Transverse colon (tissue), 4 donors: ENCODE measurements around the gene SULF2. TPM values are rescaled to one million over a fixed set of nuclear protein-coding genes. Genes with fewer than 3 reads are reported as not detected.

Source experiments
- DNase-seq: peaks from one replicate; pipeline ENCODE4 v3.0.0-alpha.2; 2019
- H3K27ac ChIP-seq, 4 donors: fragments of 200-600 bp; sonication (generic); 2 replicates each; pipeline ENCODE4 v1.5.1; 2016 to 2018; ENCODE audit warnings: inconsistent platforms in 4 of 4
- H3K27me3 ChIP-seq: fragments of 200-600 bp; sonication (generic); 2 replicates; pipeline ENCODE4 v1.5.1; 2017; ENCODE audit warnings: inconsistent platforms
- H3K36me3 ChIP-seq, 4 donors: fragments of 200-600 bp; sonication (generic); 2 replicates each; pipeline ENCODE4 v1.5.1; 2017 to 2019; ENCODE audit warnings: inconsistent platforms in 4 of 4
- H3K4me1 ChIP-seq, 4 donors: fragments of 200-600 bp; sonication (generic); 2 replicates each; pipeline ENCODE4 v1.5.1; 2017 to 2020; ENCODE audit warnings: inconsistent platforms in 4 of 4
- H3K4me3 ChIP-seq, 4 donors: fragments of 200-600 bp; sonication (generic); 1 replicate in 1 of 4; 2 replicates in 3 of 4; pipeline versions ENCODE4 v1.5.1 to v1.6.1; 2017 to 2019; ENCODE audit warnings: inconsistent platforms in 4 of 4
- H3K9me3 ChIP-seq, 2 donors: fragments of 200-600 bp; sonication (generic); 2 replicates each; pipeline ENCODE4 v1.5.1; 2017 to 2019; ENCODE audit warnings: inconsistent platforms in 2 of 2
- CTCF ChIP-seq, 5 experiments: fragments of 200-600 bp in 3 of 5; fragments of 450-650 bp in 2 of 5; sonication (generic) in 3 of 5; IDR thresholded peaks; 1 replicate in 2 of 5; 2 replicates in 3 of 5; pipeline ENCODE4 v1.5.1; 2016 to 2017; ENCODE audit warnings: antibody characterized with exemption in 5 of 5, inconsistent platforms in 3 of 5, mild to moderate bottlenecking in 2 of 5, moderate library complexity in 1 of 5
- EP300 ChIP-seq: sonication (generic); formaldehyde crosslinking; IDR thresholded peaks from one replicate; pipeline ENCODE4 v1.6.1; 2017; ENCODE audit warnings: antibody characterized with exemption, low read depth
- POLR2A ChIP-seq: fragments of 450-650 bp; IDR thresholded peaks from one replicate; pipeline ENCODE4 v1.6.1; 2016; ENCODE audit warnings: antibody characterized with exemption, mild to moderate bottlenecking, moderate library complexity
- POLR2AphosphoS5 ChIP-seq, 3 donors: sonication (generic); formaldehyde crosslinking; IDR thresholded peaks; one replicate each; pipeline ENCODE4 v1.6.1; 2016; ENCODE audit warnings: antibody characterized with exemption in 3 of 3
- WGBS, 2 donors: methylation state at CpG; one replicate each; pipeline ENCODE4 v1.1.5; 2018; ENCODE audit warnings: low coverage in 1 of 2; 5-methylcytosine and 5-hydroxymethylcytosine counted together
- in situ Hi-C, 4 donors: fragments of 200-750 bp; cut with MboI; loops; one replicate each; pipeline versions ENCODE4 v1.15.0 to v1.15.1; 2017; ENCODE audit warnings: low sequenced_read_pairs in 3 of 4, low pct_ligation_motif_present in 1 of 4, low pct_unique_long_range_greater_than_20kb in 1 of 4
- intact Hi-C: fragments of 100-400 bp; cut with DNase I; formaldehyde crosslinking; loops from one replicate; pipeline ENCODE4 v1.15.1; 2023; ENCODE audit warnings: low total_unique reads
- total RNA-seq, 4 donors: library from RNA; depleted of rRNA; stranded (reverse); fragments of >200 nt; gene quantifications; one replicate each; pipeline ENCODE4 v1.1.0, GENCODE V29; 2016

SULF2 gene
- total RNA-seq, 4 donors from 2014 or later: 103 to 257 (median 191) TPM

GRCh38 chr20:47669927-47670890 is 115.1 kb downstream of the SULF2 start:
- Histone ChIP-seq H3K27ac (no peak overlapping the region), H3K27me3 (no peaks in the 10 kb centered on the region), H3K4me1 (no peaks in the 10 kb centered on the region), H3K9me3 (no peaks in the 10 kb centered on the region), H3K4me3 (no peak overlapping the region), H3K36me3 (no peaks in the 10 kb centered on the region)
- WGBS, 2 donors: 90 to 97% methylated on average over 6 to 22 of the region's 22 CpGs
- no peak for DNase-seq
- intact Hi-C loops (loop anchor here (10.0 kb wide), 1 partner anchor 115 kb away; the partner anchor contains the start of gene SULF2), in situ Hi-C loops (loop anchor here in 3 of 4 donors (5.0 to 10.0 kb wide), 3 partner anchors 945 to 955 kb away; no protein-coding TSS in a partner anchor)
- TF ChIP-seq POLR2AphosphoS5 (IDR thresholded peaks at IDR 0.05) (no peak), CTCF (IDR thresholded peaks at IDR 0.05) (no peak), EP300 (no peak), POLR2A (no peak)

GRCh38 chr20:47669489-47669888 is 115.8 kb downstream of the SULF2 start:
- no peak overlapping the region for H3K27ac ChIP-seq
- no peaks in the 10 kb centered on the region for H3K36me3 ChIP-seq
- H3K4me1 ChIP-seq: no peaks in the 10 kb centered on the region
- intact Hi-C loops: no loop called here
- no peaks in the 10 kb centered on the region for H3K9me3 ChIP-seq
- no peaks in the 10 kb centered on the region for H3K27me3 ChIP-seq
- TF ChIP-seq EP300 (no peak), POLR2AphosphoS5 (IDR thresholded peaks at IDR 0.05) (no peak), CTCF (IDR thresholded peaks at IDR 0.05) (no peak), POLR2A (no peak)
- 76% methylated on average over 4 of the region's 4 CpGs; no CpG with 5 or more reads in 1 of the 2 donors for WGBS, 2 donors
- DNase-seq: no peak
- in situ Hi-C loops: loop anchor here in 3 of 4 donors (5.0 to 10.0 kb wide), 3 partner anchors 945 to 955 kb away; no protein-coding TSS in a partner anchor
- no peak overlapping the region for H3K4me3 ChIP-seq

GRCh38 chr20:47669152-47669425 is 116.2 kb downstream of the SULF2 start:
- DNase-seq: no peak
- 94% methylated on average over 8 of the region's 8 CpGs; no CpG with 5 or more reads in 1 of the 2 donors for WGBS, 2 donors
- H3K27me3 ChIP-seq: no peaks in the 10 kb centered on the region
- TF ChIP-seq EP300 (no peak), POLR2A (no peak), CTCF (IDR thresholded peaks at IDR 0.05) (no peak), POLR2AphosphoS5 (IDR thresholded peaks at IDR 0.05) (no peak)
- no peaks in the 10 kb centered on the region for H3K36me3 ChIP-seq
- H3K4me1 ChIP-seq: peaks cover 0 to 4% (median 2%) of the 10 kb centered on the region in 4 donors
- no peaks in the 10 kb centered on the region for H3K9me3 ChIP-seq
- intact Hi-C loops (no loop called here), in situ Hi-C loops (loop anchor here in 3 of 4 donors (5.0 to 10.0 kb wide), 3 partner anchors 946 to 956 kb away; no protein-coding TSS in a partner anchor)
- H3K27ac ChIP-seq: no peak overlapping the region
- no peak overlapping the region for H3K4me3 ChIP-seq

GRCh38 chr20:47668313-47669151 is 116.7 kb downstream of the SULF2 start:
- intact Hi-C loops: no loop called here
- no peaks in the 10 kb centered on the region for H3K9me3 ChIP-seq
- in situ Hi-C loops: loop anchor here in 3 of 4 donors (5.0 to 10.0 kb wide), 3 partner anchors 946 to 956 kb away; no protein-coding TSS in a partner anchor
- no peaks in the 10 kb centered on the region for H3K36me3 ChIP-seq
- TF ChIP-seq CTCF (IDR thresholded peaks at IDR 0.05): no peak
- TF ChIP-seq EP300: no peak
- no peak for TF ChIP-seq POLR2AphosphoS5 (IDR thresholded peaks at IDR 0.05)
- TF ChIP-seq POLR2A: no peak
- no peak for DNase-seq
- no peak overlapping the region for H3K4me3 ChIP-seq
- no peak overlapping the region for H3K27ac ChIP-seq
- 93 to 100% methylated on average over 1 to 23 of the region's 23 CpGs for WGBS, 2 donors
- peaks cover 0 to 8% (median 4%) of the 10 kb centered on the region in 4 donors for H3K4me1 ChIP-seq
- no peaks in the 10 kb centered on the region for H3K27me3 ChIP-seq
